IMR-90 (cell line): Measurements from ENCODE around the gene IGDCC3.

ENCODE experiments used
- BHLHE40 ChIP-seq: fragments of 150-350 bp; IDR thresholded peaks from 2 replicates; pipeline ENCODE4 v1.6.1; 2016; ENCODE audit warnings: mild to moderate bottlenecking, low read depth, low read length
- CEBPB ChIP-seq: IDR thresholded peaks from 2 replicates; pipeline ENCODE4 v1.6.1; 2012; ENCODE audit warnings: low read depth, low read length, improper control_type of control experiment
- CHD1 ChIP-seq: IDR thresholded peaks from 2 replicates; pipeline ENCODE4 v1.6.1; 2012; ENCODE audit warnings: low read depth, low read length, improper control_type of control experiment
- CTCF ChIP-seq: conservative IDR thresholded peaks from 2 replicates; pipeline ENCODE4 v1.5.1; 2012; ENCODE audit warnings: mild to moderate bottlenecking, low read depth, low read length, improper control_type of control experiment
- MAZ ChIP-seq: IDR thresholded peaks from 2 replicates; pipeline ENCODE4 v1.6.1; 2012; ENCODE audit warnings: low read depth, mild to moderate bottlenecking, low read length, improper control_type of control experiment, moderate library complexity, borderline replicate concordance
- MXI1 ChIP-seq: IDR thresholded peaks from 2 replicates; pipeline ENCODE4 v1.6.1; 2012; ENCODE audit warnings: low read depth, mild to moderate bottlenecking, low read length, moderate library complexity, borderline replicate concordance
- POLR2A ChIP-seq: IDR thresholded peaks from 2 replicates; pipeline ENCODE4 v1.6.1; 2012; ENCODE audit warnings: mild to moderate bottlenecking, low read depth, low read length
- RAD21 ChIP-seq: IDR thresholded peaks from 2 replicates; pipeline ENCODE4 v1.6.1; 2012; ENCODE audit warnings: low read length, improper control_type of control experiment
- RCOR1 ChIP-seq: IDR thresholded peaks from 2 replicates; pipeline ENCODE4 v1.6.1; 2012; ENCODE audit warnings: mild to moderate bottlenecking, low read length, improper control_type of control experiment; ENCODE audit not compliant: insufficient replicate concordance
- RFX5 ChIP-seq: IDR thresholded peaks from 2 replicates; pipeline ENCODE4 v1.8.0; 2012; ENCODE audit warnings: low read depth, mild to moderate bottlenecking, low read length, moderate library complexity
- USF2 ChIP-seq: fragments of 150-350 bp; IDR thresholded peaks from 2 replicates; pipeline ENCODE4 v1.6.1; 2017; ENCODE audit warnings: mild to moderate bottlenecking, antibody characterized with exemption, low read length, low read depth

- no peak for TF ChIP-seq CTCF
- no peak for TF ChIP-seq BHLHE40
- TF ChIP-seq POLR2A, result no peak
- no peak for TF ChIP-seq CHD1
- no peak for TF ChIP-seq RCOR1
- no peak for TF ChIP-seq MXI1
- no peak for TF ChIP-seq RAD21
- no peak for TF ChIP-seq USF2
- no peak for TF ChIP-seq RFX5
- no peak for TF ChIP-seq CEBPB
- TF ChIP-seq MAZ, result no peak
Measured at GRCh38 chr15:65426216-65426853, 48.5 kb upstream of the IGDCC3 start.
